ENCODE measurements around the gene AGPAT4. TPM values are rescaled to one million over a fixed set of nuclear protein-coding genes. Genes with fewer than 3 reads are reported as not detected.

Gene AGPAT4
- polyA plus RNA-seq, 3 donors, result 6.4 to 15.8 (median 6.9) TPM

DNA sequence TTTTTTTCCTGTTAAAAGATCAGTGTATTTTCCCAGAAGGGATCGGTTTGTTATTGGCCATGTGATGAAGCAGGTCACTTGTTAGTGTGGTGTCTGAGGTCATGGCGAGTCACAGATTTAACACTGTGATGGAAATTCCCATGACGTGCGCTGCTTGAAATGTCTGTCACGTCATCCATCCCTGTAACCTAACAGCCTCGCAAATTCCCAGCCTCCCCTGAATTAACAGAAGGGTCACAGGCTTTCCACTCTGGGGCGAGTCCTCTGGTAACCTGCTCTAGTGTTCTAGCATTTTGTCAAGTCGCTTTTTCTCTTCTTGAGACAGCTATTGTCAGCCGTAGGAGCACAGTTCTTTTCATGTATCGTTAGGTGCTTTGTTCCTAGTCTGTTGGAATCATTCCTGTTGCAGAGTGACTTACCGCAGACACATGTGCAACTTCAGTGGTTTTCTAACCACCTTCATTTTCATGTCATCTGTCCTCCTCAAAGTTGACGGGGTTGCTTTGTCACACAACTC lies 145.1 kb downstream of the AGPAT4 start:
- peaks cover 3 to 12% (median 9%) of the 10 kb centered on the region in 7 donors for H3K9me3 Mint-ChIP-seq
- H3K4me3 Mint-ChIP-seq, result no peak overlapping the region
- no peak for TF ChIP-seq CTCF (IDR thresholded peaks at IDR 0.05)
- intact Hi-C loops (cut with micrococcal nuclease), result no loop called here
- H3K27me3 Mint-ChIP-seq (ENCODE audit: low read depth in 3 of 3), result no peaks in the 10 kb centered on the region
- Histone ChIP-seq H3K36me3 (replicated peaks in 1 of 2; ENCODE audit: control insufficient read depth in 1 of 2, insufficient read depth in 2 of 2, low read length in 2 of 2) (peaks cover 0 to 54% of the 10 kb centered on the region in 2 donors), H3K27me3 (ENCODE audit: control insufficient read depth in 2 of 2, insufficient read depth in 2 of 2, low read length in 2 of 2) (no peaks in the 10 kb centered on the region), H3K27ac (ENCODE audit: low read depth in 1 of 2, low read length in 2 of 2) (no peak overlapping the region), H3K9me3 (replicated peaks in 1 of 2; ENCODE audit: control insufficient read depth in 1 of 2, insufficient read depth in 1 of 2, low read length in 2 of 2) (no peaks in the 10 kb centered on the region), H3K4me3 (replicated peaks in 1 of 3; ENCODE audit: low read depth in 2 of 3, low read length in 3 of 3) (no peak overlapping the region), H4K20me1 (ENCODE audit: insufficient read depth, low read length) (no peaks in the 10 kb centered on the region), H3K9ac (ENCODE audit: insufficient read depth, low read length, poor library complexity, severe bottlenecking) (no peak overlapping the region), H3K79me2 (ENCODE audit: insufficient read depth, low read length) (no peaks in the 10 kb centered on the region), H3K4me2 (replicated peaks; ENCODE audit: extremely low read depth, low read length, poor library complexity, severe bottlenecking) (no peak overlapping the region), H2AFZ (ENCODE audit: insufficient read depth, low read depth, low read length, poor library complexity, severe bottlenecking) (no peak overlapping the region), H3K4me1 (ENCODE audit: control insufficient read depth in 1 of 2, insufficient read depth in 2 of 2, low read length in 2 of 2) (no peaks in the 10 kb centered on the region)
- DNase-seq, result peak in 1 of 3 donors; percentile 72
- H3K27ac Mint-ChIP-seq, result no peak overlapping the region
- peaks cover 58 to 63% of the 10 kb centered on the region in 2 donors for H3K36me3 Mint-ChIP-seq
- 89% methylated on average over 9 of the region's 12 CpGs for WGBS (ENCODE audit: insufficient coverage)
- H3K4me1 Mint-ChIP-seq, result no peaks in the 10 kb centered on the region

DNA sequence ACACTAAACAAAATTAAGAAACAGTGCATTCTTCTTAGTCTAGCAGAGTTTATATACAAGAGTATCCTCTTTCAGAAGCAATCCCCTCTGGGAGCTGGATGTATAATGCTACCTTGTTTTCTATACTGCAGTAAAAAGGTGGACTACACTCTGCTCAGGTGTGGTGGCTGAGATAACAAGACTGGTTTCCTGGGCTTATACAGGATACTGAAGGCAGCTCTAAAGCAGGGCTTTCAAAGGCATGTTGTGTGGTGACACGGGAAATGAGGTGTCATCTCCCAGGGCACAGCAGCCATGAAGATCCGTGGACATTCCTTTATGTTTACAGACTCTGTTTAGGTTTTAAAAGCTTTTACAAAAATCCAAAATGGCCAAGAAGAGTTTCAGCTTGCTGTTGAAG lies 145.6 kb downstream of the AGPAT4 start:
- Histone ChIP-seq H2AFZ (ENCODE audit: insufficient read depth, low read depth, low read length, poor library complexity, severe bottlenecking) (no peak overlapping the region), H3K36me3 (replicated peaks in 1 of 2; ENCODE audit: control insufficient read depth in 1 of 2, insufficient read depth in 2 of 2, low read length in 2 of 2) (peaks cover 0 to 56% of the 10 kb centered on the region in 2 donors), H3K9me3 (replicated peaks in 1 of 2; ENCODE audit: control insufficient read depth in 1 of 2, insufficient read depth in 1 of 2, low read length in 2 of 2) (peaks cover 0 to 4% of the 10 kb centered on the region in 2 donors), H3K27ac (ENCODE audit: low read depth in 1 of 2, low read length in 2 of 2) (no peak overlapping the region), H3K79me2 (ENCODE audit: insufficient read depth, low read length) (no peaks in the 10 kb centered on the region), H3K4me2 (replicated peaks; ENCODE audit: extremely low read depth, low read length, poor library complexity, severe bottlenecking) (no peak overlapping the region), H3K4me3 (replicated peaks in 1 of 3; ENCODE audit: low read depth in 2 of 3, low read length in 3 of 3) (no peak overlapping the region), H3K4me1 (ENCODE audit: control insufficient read depth in 1 of 2, insufficient read depth in 2 of 2, low read length in 2 of 2) (no peaks in the 10 kb centered on the region), H4K20me1 (ENCODE audit: insufficient read depth, low read length) (no peaks in the 10 kb centered on the region), H3K9ac (ENCODE audit: insufficient read depth, low read length, poor library complexity, severe bottlenecking) (no peak overlapping the region), H3K27me3 (ENCODE audit: control insufficient read depth in 2 of 2, insufficient read depth in 2 of 2, low read length in 2 of 2) (no peaks in the 10 kb centered on the region)
- TF ChIP-seq CTCF (IDR thresholded peaks at IDR 0.05), result no peak
- WGBS (ENCODE audit: insufficient coverage), result 92% methylated on average over 2 of the region's 2 CpGs
- Mint-ChIP-seq H3K27me3 (ENCODE audit: low read depth in 3 of 3) (no peaks in the 10 kb centered on the region), H3K4me1 (no peaks in the 10 kb centered on the region), H3K4me3 (no peak overlapping the region), H3K9me3 (peaks cover 7 to 17% (median 10%) of the 10 kb centered on the region in 7 donors), H3K27ac (peak overlapping the region in 2 of 7 donors; percentile 5 to 21), H3K36me3 (peaks cover 61 to 67% of the 10 kb centered on the region in 2 donors)
- no peak for DNase-seq
- intact Hi-C loops (cut with micrococcal nuclease), result no loop called here
